SK-N-SH (cell line): Measurements from ENCODE around the gene TBC1D19. TPM values are rescaled to one million over a fixed set of nuclear protein-coding genes. Genes with fewer than 3 reads are reported as not detected.
"Not testable (repeated sequence)": the region's sequence is repeated elsewhere in the genome, so short reads cannot be mapped to it uniquely, and the experiment has no call there.

Source experiments
- CTCF ChIA-PET: fragments of 300-600, 350-600 bp; formaldehyde crosslinking; extraction: SDS; loops from one replicate; lab custom pipeline; 2021; lab: Yijun Ruan, JAX
- POLR2A ChIA-PET: fragments of 350-600 bp; sonication (Branson Sonifier 250); formaldehyde crosslinking; extraction: SDS; loops from one replicate; lab custom pipeline; 2020; ENCODE audit warnings: antibody characterized with exemption, inconsistent platforms; lab: Yijun Ruan, JAX
- DNase-seq: peaks from one replicate; pipeline ENCODE4 v3.0.0; 2012
- H2AFZ ChIP-seq: fragments of 200-600 bp; sonication (generic); 2 replicates; pipeline ENCODE4 v1.8.1; 2016; ENCODE audit warnings: antibody characterized with exemption, mild to moderate bottlenecking, low read depth
- H3F3A ChIP-seq: fragments of 200-600 bp; sonication (generic); replicated peaks from 2 replicates; pipeline ENCODE3; 2016; ENCODE audit warnings: antibody characterized with exemption, mild to moderate bottlenecking; ENCODE audit not compliant: insufficient read depth
- H3K27ac ChIP-seq, 2 experiments: fragments of 200-500 bp in 1 of 2; fragments of 200-600 bp in 1 of 2; sonication (Bioruptor generic) in 1 of 2; sonication (generic), shearing (Covaris generic) in 1 of 2; 2 replicates each; pipeline versions ENCODE4 v1.5.1 to v1.6.1; 2014 to 2016; ENCODE audit warnings: low read depth in 2 of 2, inconsistent platforms in 1 of 2, low read length in 1 of 2, mild to moderate bottlenecking in 1 of 2, mixed read lengths in 1 of 2
- H3K27me3 ChIP-seq: fragments of 200-600 bp; sonication (generic), shearing (Covaris generic); 2 replicates; pipeline ENCODE4 v1.6.1; 2016; ENCODE audit warnings: mixed run types; ENCODE audit not compliant: insufficient read depth
- H3K36me3 ChIP-seq, 2 experiments: fragments of 200-500 bp in 1 of 2; fragments of 200-600 bp in 1 of 2; sonication (Bioruptor generic) in 1 of 2; sonication (generic) in 1 of 2; replicated peaks in 1 of 2; 2 replicates each; pipeline versions ENCODE3 to v1.5.1; 2014 to 2016; ENCODE audit warnings: low read length in 1 of 2, mild to moderate bottlenecking in 1 of 2; ENCODE audit not compliant: insufficient read depth in 2 of 2, control insufficient read depth in 1 of 2
- H3K4me1 ChIP-seq, 2 experiments: fragments of 200-500 bp in 1 of 2; fragments of 200-600 bp in 1 of 2; sonication (Bioruptor generic) in 1 of 2; sonication (generic), shearing (Covaris generic) in 1 of 2; 2 replicates each; pipeline versions ENCODE4 v1.5.1 to v1.6.1; 2014 to 2016; ENCODE audit warnings: low read depth in 1 of 2, low read length in 1 of 2, mixed run types in 1 of 2; ENCODE audit not compliant: insufficient read depth in 2 of 2, control insufficient read depth in 1 of 2
- H3K4me2 ChIP-seq: fragments of 200-600 bp; sonication (generic), shearing (Covaris generic); 2 replicates; pipeline ENCODE4 v1.6.1; 2017; ENCODE audit warnings: mixed run types
- H3K4me3 ChIP-seq, 2 experiments: fragments of 200-500 bp in 1 of 2; fragments of 200-600 bp in 1 of 2; sonication (Bioruptor generic) in 1 of 2; sonication (generic), shearing (Covaris generic) in 1 of 2; 2 replicates each; pipeline versions ENCODE4 v1.5.1 to v1.8.1; 2014 to 2016; ENCODE audit warnings: low read depth in 2 of 2, inconsistent platforms in 1 of 2, low read length in 1 of 2, mild to moderate bottlenecking in 1 of 2, mixed read lengths in 1 of 2, moderate library complexity in 1 of 2
- H3K79me2 ChIP-seq: fragments of 200-600 bp; sonication (generic); 2 replicates; pipeline ENCODE4 v1.8.1; 2017; ENCODE audit warnings: mild to moderate bottlenecking; ENCODE audit not compliant: insufficient read depth
- H3K9ac ChIP-seq: fragments of 200-600 bp; sonication (generic); 2 replicates; pipeline ENCODE4 v1.6.1; 2017; ENCODE audit warnings: mixed run types
- H3K9me2 ChIP-seq: fragments of 200-600 bp; sonication (generic); 2 replicates; pipeline ENCODE4 v1.6.1; 2017; ENCODE audit warnings: mixed run types
- H3K9me3 ChIP-seq: fragments of 200-600 bp; sonication (generic); 2 replicates; pipeline ENCODE4 v1.6.1; 2017; ENCODE audit warnings: mixed run types, mild to moderate bottlenecking, moderate library complexity
- H4K20me1 ChIP-seq: fragments of 200-600 bp; sonication (generic); 2 replicates; pipeline ENCODE4 v1.6.1; 2017; ENCODE audit warnings: mild to moderate bottlenecking, mixed run types; ENCODE audit not compliant: insufficient read depth
- EP300 ChIP-seq, 2 experiments: IDR thresholded peaks; 2 replicates each; pipeline versions ENCODE4 v1.4.0 to v1.6.1; 2012; ENCODE audit warnings: borderline replicate concordance in 1 of 2, low read depth in 1 of 2, low read length in 1 of 2
- EZH2phosphoT487 ChIP-seq: fragments of 200-600 bp; sonication (generic); IDR thresholded peaks from 2 replicates; pipeline ENCODE4 v1.6.1; 2017; ENCODE audit warnings: low read depth, mixed run types, mild to moderate bottlenecking, antibody characterized with exemption, moderate library complexity, borderline replicate concordance
- MXI1 ChIP-seq: IDR thresholded peaks from 2 replicates; pipeline ENCODE4 v1.6.1; 2012; ENCODE audit warnings: mild to moderate bottlenecking, low read depth, low read length, improper control_type of control experiment
- POLR2AphosphoS5 ChIP-seq: IDR thresholded peaks from 2 replicates; pipeline ENCODE4 v1.6.1; 2012; ENCODE audit warnings: low read depth, low read length
- WGBS: methylation state at CpG from one replicate; pipeline ENCODE4 v1.1.6; 2017; ENCODE audit warnings: low lambda C conversion rate; 5-methylcytosine and 5-hydroxymethylcytosine counted together
- polyA plus RNA-seq, 3 experiments: library from polyadenylated mRNA; depleted of rRNA; stranded (reverse); fragments of >200 nt; gene quantifications; 2 replicates each; pipeline ENCODE4 v1.2.3, GENCODE V29; 2012
- TF ChIP-seq, protein P1 (sequence below): fragments of 150-350 bp; IDR thresholded peaks from 2 replicates; pipeline ENCODE4 v1.6.1; 2016; ENCODE audit warnings: mild to moderate bottlenecking, low read depth, low read length

The TBC1D19 gene
- polyA plus RNA-seq, 1 of the 3 experiments (the other 2 are of a cell fraction), result 4.2 TPM

DNA sequence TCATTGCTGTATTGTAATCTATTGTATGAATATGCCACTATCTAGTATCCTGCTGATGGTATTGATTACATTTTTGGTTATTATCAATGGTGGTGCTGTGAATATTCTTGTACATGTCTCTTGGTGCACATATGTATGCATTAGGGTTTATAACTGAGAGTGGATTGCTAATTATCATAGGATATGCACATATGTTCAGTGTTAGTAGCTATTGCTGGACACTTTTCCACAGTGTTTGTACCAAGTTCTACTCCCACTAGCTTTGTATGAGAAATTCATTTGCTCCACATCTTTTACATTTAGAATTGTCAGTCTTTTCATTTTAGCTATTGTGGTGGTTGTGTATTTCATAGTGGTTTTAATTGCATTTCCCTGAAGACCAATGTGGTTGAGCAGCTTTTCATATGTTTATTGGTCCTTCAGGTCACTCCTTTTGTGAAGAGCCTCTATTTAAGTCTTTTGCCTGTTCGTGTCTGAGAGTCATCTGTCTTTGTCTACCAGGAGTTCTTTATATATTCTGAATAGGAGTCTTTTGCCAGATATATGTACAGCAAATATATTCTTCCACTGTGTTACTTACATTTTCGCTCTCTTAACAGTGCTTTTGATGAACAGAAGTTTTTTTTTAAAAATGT is 87.1 kb downstream of the TBC1D19 start (continued):
- no peak for TF ChIP-seq EZH2phosphoT487
- no peak for TF ChIP-seq POLR2AphosphoS5
- TF ChIP-seq EP300 (IDR thresholded peaks at IDR 0.05; ENCODE audit: borderline replicate concordance in 1 of 2, low read depth in 1 of 2, low read length in 1 of 2), result no peak

DNA sequence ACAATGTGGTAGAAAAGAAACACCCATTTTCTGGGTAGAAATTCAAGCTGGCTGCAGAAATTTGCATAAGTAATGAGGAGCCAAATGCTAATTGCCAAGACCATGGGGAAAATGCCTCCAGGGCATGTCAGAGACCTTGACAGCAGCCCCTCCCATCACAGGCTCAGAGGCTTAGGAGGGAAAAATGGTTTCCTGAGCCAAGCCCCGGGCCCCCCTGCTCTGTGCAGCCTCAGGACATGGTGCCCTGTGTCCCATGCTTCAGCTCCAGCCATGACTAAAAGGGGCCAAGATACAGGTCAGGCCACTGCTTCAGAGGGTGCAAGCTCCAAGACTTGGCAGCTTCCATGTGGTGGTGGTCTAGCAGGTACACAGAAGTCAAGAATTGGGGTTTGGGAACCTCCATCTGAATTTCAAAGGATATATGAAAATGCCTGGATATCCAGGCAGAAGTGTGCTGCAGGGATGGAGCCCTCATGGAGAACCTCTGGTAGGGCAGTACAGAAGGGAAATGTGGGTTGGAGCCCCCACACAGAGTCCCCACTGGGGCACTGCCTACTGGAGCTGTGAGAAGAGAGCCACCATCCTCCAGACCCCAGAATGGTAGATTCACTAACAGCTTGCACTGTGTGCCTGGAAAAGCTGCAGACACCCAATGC is 95.3 kb downstream of the TBC1D19 start:
- H3K9ac ChIP-seq, CTCF ChIA-PET, H3K4me1 ChIP-seq, H4K20me1 ChIP-seq, H3K27me3 ChIP-seq, DNase-seq, POLR2A ChIA-PET, H3K4me3 ChIP-seq, H3F3A ChIP-seq, H3K27ac ChIP-seq, H3K79me2 ChIP-seq, H3K9me3 ChIP-seq, H3K9me2 ChIP-seq, H3K4me2 ChIP-seq, H2AFZ ChIP-seq: not testable (repeated sequence)
- WGBS, result 57% methylated on average over 1 of the region's 1 CpG
- peaks cover 6 to 54% of the 10 kb centered on the region in 2 experiments for H3K36me3 ChIP-seq

- Histone ChIP-seq H3K4me3 (no peak overlapping the region), H3K9me3 (no peaks in the 10 kb centered on the region), H2AFZ (no peak overlapping the region), H3K27ac (no peak overlapping the region), H3F3A (no peaks in the 10 kb centered on the region), H4K20me1 (no peaks in the 10 kb centered on the region), H3K4me1 (no peaks in the 10 kb centered on the region), H3K4me2 (no peak overlapping the region), H3K79me2 (no peaks in the 10 kb centered on the region), H3K27me3 (no peaks in the 10 kb centered on the region), H3K9ac (no peak overlapping the region), H3K9me2 (no peaks in the 10 kb centered on the region), H3K36me3 (peaks cover 8 to 35% of the 10 kb centered on the region in 2 experiments)
- 83% methylated on average over 3 of the region's 3 CpGs for WGBS
- ChIA-PET CTCF (no interaction called here), POLR2A (no interaction called here)
- no peak for TF ChIP-seq MXI1
- DNase-seq, result no peak
Observed at GRCh38 chr4:26682436-26682835, 98.6 kb downstream of the TBC1D19 start.

GRCh38 chr4:26685250-26685649 is 101.4 kb downstream of the TBC1D19 start:
- peaks cover 9% of the 10 kb centered on the region for H3F3A ChIP-seq
- no peaks in the 10 kb centered on the region for H3K9me3 ChIP-seq
- H3K4me1 ChIP-seq, result peaks cover 0 to 4% of the 10 kb centered on the region in 2 experiments; a peak in 1 of 4 replicates
- H3K4me2 ChIP-seq, result no peak overlapping the region
- H2AFZ ChIP-seq, result no peak overlapping the region
- no peaks in the 10 kb centered on the region for H4K20me1 ChIP-seq
- no peak overlapping the region for H3K9ac ChIP-seq
- no peak overlapping the region for H3K4me3 ChIP-seq
- ChIA-PET CTCF (no interaction called here), POLR2A (no interaction called here)
- TF ChIP-seq, protein P1, sequence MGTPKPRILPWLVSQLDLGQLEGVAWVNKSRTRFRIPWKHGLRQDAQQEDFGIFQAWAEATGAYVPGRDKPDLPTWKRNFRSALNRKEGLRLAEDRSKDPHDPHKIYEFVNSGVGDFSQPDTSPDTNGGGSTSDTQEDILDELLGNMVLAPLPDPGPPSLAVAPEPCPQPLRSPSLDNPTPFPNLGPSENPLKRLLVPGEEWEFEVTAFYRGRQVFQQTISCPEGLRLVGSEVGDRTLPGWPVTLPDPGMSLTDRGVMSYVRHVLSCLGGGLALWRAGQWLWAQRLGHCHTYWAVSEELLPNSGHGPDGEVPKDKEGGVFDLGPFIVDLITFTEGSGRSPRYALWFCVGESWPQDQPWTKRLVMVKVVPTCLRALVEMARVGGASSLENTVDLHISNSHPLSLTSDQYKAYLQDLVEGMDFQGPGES, result no peak
- 100% methylated on average over 1 of the region's 1 CpG for WGBS
- no peak overlapping the region for H3K27ac ChIP-seq
- no peaks in the 10 kb centered on the region for H3K27me3 ChIP-seq
- peaks cover 8 to 20% of the 10 kb centered on the region in 2 experiments for H3K36me3 ChIP-seq
- no peaks in the 10 kb centered on the region for H3K9me2 ChIP-seq
- no peaks in the 10 kb centered on the region for H3K79me2 ChIP-seq
- DNase-seq, result no peak
